HepG2 (cell line): ENCODE results near the gene SGPP2.

Experiments
- PAF1 ChIP-seq: IDR thresholded peaks from 2 replicates; pipeline ENCODE4 v1.6.1; 2016; ENCODE audit warnings: missing genetic modification reagents, missing compliant biosample characterization
- POLR2AphosphoS5 ChIP-seq: IDR thresholded peaks from 2 replicates; pipeline ENCODE4 v1.6.1; 2012; ENCODE audit warnings: low read depth, low read length
- SOX5 ChIP-seq: IDR thresholded peaks from 2 replicates; pipeline ENCODE4 v1.6.1; 2016; ENCODE audit warnings: borderline replicate concordance
- ZKSCAN1 ChIP-seq: fragments of 150-350 bp; IDR thresholded peaks from 2 replicates; pipeline ENCODE4 v1.6.1; 2014; ENCODE audit warnings: low read length
- TF ChIP-seq, protein P1 (sequence below): sonication (generic); formaldehyde crosslinking; IDR thresholded peaks from 2 replicates; pipeline ENCODE4 v1.5.0; 2020; ENCODE audit warnings: mild to moderate bottlenecking, missing genetic modification reagents, moderate library complexity

- TF ChIP-seq, protein P1, sequence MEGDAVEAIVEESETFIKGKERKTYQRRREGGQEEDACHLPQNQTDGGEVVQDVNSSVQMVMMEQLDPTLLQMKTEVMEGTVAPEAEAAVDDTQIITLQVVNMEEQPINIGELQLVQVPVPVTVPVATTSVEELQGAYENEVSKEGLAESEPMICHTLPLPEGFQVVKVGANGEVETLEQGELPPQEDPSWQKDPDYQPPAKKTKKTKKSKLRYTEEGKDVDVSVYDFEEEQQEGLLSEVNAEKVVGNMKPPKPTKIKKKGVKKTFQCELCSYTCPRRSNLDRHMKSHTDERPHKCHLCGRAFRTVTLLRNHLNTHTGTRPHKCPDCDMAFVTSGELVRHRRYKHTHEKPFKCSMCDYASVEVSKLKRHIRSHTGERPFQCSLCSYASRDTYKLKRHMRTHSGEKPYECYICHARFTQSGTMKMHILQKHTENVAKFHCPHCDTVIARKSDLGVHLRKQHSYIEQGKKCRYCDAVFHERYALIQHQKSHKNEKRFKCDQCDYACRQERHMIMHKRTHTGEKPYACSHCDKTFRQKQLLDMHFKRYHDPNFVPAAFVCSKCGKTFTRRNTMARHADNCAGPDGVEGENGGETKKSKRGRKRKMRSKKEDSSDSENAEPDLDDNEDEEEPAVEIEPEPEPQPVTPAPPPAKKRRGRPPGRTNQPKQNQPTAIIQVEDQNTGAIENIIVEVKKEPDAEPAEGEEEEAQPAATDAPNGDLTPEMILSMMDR = no peak
- TF ChIP-seq PAF1 = no peak
- no peak for TF ChIP-seq ZKSCAN1
- no peak for TF ChIP-seq SOX5 (CRISPR knock-in tag)
- no peak for TF ChIP-seq POLR2AphosphoS5
These were observed 139.6 kb downstream of the SGPP2 start for GRCh38 chr2:222563936-222564335.
